ENCODE data around the gene AKAIN1. TPM values are rescaled to one million over a fixed set of nuclear protein-coding genes. Genes with fewer than 3 reads are reported as not detected.

Gene AKAIN1
- polyA plus RNA-seq, 4 donors, result 0.34 TPM; not detected in 3

DNA sequence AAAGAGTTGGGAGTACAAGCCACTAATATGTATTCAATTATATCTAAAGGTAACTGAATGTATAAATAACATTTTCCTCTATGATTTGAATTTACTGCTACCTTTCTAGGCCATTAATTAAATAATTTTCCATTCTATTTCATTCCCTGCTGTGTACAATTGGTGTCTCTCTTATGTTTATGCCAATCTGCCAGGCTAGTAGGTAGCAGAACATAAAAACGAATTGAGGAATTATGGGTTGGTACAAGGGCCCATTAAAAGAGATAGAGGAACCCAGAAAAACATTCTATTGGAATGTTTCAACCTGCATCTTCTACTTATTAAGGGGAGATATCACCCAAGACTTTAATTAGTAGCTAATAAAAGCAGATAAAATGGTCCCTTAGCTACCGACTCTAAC lies 32.2 kb downstream of the AKAIN1 start:
- no peak for DNase-seq (ENCODE audit: low read depth in 4 of 4, low spot score in 3 of 4)

DNA sequence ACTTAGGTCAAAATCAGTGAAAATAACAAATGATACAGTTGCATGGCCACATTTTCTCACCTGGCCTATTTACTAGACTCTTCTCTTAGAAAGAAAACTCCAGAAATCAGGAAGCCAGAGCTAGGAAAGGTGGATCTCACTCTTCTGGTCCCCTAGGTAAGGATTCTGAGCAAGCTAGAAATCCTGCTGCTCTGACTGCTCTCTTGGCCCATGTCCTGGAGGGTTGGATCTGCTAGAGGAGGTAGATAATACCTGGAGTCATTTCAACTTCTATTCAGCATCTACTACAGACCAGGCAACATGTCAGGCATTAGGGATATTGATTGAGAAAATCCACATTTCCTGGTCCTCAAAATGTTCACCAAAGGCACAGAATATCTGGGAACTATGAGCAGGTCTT lies 34.9 kb downstream of the AKAIN1 start:
- DNase-seq (ENCODE audit: low read depth in 4 of 4, low spot score in 3 of 4), result no peak

GRCh38 chr18:5159080-5159479 lies 38.0 kb downstream of the AKAIN1 start:
- no peak for DNase-seq (ENCODE audit: low read depth in 4 of 4, low spot score in 3 of 4)

DNA sequence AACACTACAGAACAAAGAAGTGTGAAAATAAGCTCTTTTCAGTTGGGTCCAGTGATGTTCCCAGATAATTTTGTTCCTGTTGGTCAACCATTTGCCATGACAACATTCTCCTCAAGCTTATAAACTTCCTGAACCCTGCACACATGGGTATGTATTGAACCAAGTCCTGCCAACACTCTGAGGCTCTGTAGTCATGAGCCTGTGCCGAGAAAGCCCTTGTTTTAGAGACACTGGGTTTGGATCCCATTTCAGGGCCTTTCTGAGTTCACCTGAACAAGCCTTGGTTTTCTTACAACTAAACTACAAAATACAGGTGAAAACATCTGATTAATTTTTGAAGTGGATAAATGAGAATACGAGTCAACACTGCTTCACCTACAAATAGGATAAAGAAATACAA lies 38.5 kb downstream of the AKAIN1 start:
- no peak for DNase-seq (ENCODE audit: low read depth in 4 of 4, low spot score in 3 of 4)

GRCh38 chr18:5158172-5158571 lies 38.9 kb downstream of the AKAIN1 start:
- DNase-seq (ENCODE audit: low read depth in 4 of 4, low spot score in 3 of 4), result no peak

GRCh38 chr18:5155907-5156287 lies 41.2 kb downstream of the AKAIN1 start:
- DNase-seq (ENCODE audit: low read depth in 4 of 4, low spot score in 3 of 4), result no peak

GRCh38 chr18:5155218-5155906 lies 41.7 kb downstream of the AKAIN1 start:
- no peak for DNase-seq (ENCODE audit: low read depth in 4 of 4, low spot score in 3 of 4)

DNA sequence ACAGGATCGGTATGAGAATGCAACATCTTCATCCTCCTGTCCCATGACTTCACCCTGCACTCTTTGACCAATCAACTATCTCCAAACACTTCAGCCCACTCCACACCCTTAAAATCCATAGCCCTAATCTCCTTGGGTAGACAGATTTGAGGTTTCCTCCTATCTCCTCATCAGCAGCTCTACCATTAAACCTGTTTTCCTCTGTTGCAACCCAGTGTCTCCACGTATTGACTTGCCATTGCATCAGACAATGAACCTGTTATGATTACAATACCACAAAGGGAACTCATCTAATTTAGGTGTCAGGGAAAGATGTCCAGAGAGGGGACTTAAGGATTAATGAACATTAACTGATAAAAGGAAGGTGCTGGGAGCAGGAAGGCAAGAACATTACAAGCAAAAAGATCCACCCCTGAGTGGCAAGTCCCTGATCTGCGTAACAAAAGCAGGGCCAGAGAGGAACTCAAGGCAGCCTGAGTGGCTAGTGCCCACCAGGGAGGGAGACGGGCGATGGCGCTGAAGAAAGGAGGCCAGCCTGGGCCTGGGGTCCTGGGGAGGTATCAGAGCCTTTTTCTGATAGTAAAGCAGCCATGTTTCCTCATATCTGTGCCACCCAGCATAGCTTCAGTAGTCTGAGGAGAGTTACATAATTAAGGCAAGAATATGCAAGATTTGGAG lies 44.6 kb downstream of the AKAIN1 start:
- no peak for DNase-seq (ENCODE audit: low read depth in 4 of 4, low spot score in 3 of 4)

DNA sequence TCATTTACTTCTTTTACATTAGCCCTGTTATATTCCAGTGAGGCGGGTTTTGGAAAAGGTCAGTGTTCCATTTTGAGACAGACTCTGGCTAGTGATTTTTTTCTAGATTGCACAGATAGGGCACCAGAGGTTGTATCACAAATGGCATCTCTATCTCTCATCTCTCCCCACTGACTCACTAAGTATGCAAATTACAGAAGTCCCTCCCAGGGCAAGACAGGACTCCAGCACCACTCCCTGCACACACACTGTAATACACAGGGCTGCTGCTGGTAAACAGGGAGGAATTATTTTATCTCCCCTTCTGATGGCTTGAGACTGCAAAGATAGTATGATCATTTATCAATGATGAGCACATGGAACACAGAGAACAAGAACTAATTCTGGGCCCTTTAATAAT lies 46.2 kb downstream of the AKAIN1 start:
- DNase-seq (ENCODE audit: low read depth in 4 of 4, low spot score in 3 of 4), result no peak

GRCh38 chr18:5146093-5146492 lies 51.0 kb downstream of the AKAIN1 start:
- DNase-seq (ENCODE audit: low read depth in 4 of 4, low spot score in 3 of 4), result no peak

DNA sequence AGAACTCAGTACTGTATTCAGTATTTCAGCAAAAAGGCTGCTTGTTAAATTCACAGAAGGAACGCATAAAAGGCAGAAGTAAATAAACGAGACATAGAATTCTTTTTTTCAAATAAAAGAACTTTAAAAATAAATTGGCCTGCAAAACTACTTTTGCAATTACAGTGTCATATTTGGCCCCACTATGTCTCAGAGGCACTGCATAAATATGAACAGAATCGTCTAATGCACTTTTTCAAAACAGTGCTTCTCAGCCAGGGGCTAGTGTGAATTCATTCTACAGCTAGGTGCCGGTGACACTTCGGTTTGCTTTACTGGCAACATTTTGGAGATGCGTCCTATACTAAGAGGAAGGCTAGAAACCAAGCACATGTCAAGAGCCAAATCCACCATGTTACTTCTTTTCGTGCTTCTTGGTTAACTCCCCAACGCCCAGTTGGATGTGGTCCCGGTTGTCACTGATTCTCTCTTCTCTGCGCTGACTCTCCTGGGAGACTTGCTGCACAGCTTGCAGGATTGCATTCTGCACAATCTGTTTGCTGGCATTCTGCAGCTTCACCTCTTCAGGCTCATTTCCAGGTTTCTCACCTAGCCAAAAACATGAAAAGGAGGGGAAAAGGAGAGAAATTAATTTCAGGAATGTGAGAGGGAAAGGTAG lies 51.8 kb downstream of the AKAIN1 start:
- no peak for DNase-seq (ENCODE audit: low read depth in 4 of 4, low spot score in 3 of 4)

GRCh38 chr18:5144629-5145028 lies 52.4 kb downstream of the AKAIN1 start:
- DNase-seq (ENCODE audit: low read depth in 4 of 4, low spot score in 3 of 4), result no peak

GRCh38 chr18:5142859-5143258 lies 54.2 kb downstream of the AKAIN1 start:
- DNase-seq (ENCODE audit: low read depth in 4 of 4, low spot score in 3 of 4), result no peak

DNA sequence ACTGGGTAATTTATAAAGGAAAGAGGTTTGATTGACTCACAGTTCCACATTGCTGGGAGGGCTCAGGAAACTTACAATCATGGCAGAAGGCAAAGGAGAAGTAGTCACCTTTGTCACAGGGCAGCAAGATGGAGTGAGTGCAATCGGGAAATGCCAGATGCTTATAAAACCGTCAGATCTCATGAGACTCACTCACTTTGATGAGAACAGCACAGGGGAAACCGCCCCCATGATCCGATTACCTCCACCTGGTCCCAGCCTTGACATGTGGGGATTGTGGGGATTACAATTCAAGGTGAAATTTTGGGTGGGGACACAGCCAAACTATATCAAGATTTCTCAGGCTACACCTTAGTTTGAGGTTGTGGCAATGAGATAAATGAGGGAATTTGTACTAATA lies 54.9 kb downstream of the AKAIN1 start:
- no peak for DNase-seq (ENCODE audit: low read depth in 4 of 4, low spot score in 3 of 4)

- DNase-seq (ENCODE audit: low read depth in 4 of 4, low spot score in 3 of 4), result no peak
Observed at GRCh38 chr18:5137261-5137660, 59.8 kb downstream of the AKAIN1 start.

GRCh38 chr18:5132987-5133386 lies 64.1 kb downstream of the AKAIN1 start:
- no peak for DNase-seq (ENCODE audit: low read depth in 4 of 4, low spot score in 3 of 4)

- DNase-seq (ENCODE audit: low read depth in 4 of 4, low spot score in 3 of 4), result no peak
Observed at GRCh38 chr18:5122272-5122671, 74.8 kb downstream of the AKAIN1 start.

DNA sequence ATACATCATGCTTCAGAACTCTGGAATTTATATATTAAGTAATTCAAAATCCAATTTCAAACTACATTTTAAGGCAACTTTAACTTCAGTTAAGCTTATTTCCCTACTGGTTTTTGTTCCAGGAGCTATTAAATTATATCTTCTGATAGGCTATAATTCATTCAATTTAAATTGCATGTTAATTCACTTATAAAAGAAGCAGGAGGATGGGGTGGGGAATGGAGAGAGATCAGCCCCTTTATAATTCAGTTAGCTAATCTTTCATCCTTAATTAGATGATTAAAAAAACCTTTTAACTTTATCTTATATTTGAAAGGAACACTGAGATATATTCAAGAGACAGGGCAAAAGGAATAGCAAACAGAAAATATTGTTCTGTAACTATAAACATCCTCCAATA lies 86.8 kb downstream of the AKAIN1 start:
- no peak for DNase-seq (ENCODE audit: low read depth in 4 of 4, low spot score in 3 of 4)

GRCh38 chr18:5107988-5108387 lies 89.1 kb downstream of the AKAIN1 start:
- DNase-seq (ENCODE audit: low read depth in 4 of 4, low spot score in 3 of 4), result no peak

DNA sequence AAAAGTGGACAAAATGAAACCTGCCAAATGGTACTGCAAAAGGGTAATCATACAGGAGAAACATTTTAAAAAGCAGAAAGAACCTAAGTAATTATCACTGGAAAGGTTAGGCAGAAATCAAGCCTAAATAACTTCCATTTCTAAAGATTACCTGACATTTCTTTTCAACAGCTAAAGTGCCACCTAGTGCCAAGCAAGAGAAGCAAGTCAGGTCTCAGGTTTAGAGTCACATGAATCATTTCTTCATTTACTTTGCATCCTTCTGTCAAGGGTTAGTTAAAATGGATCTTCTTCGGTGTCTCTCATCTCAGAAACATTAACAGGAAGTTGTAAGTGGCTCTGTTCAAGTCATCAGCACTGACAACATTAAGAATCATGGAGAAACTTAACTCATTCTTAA lies 90.3 kb downstream of the AKAIN1 start:
- no peak for DNase-seq (ENCODE audit: low read depth in 4 of 4, low spot score in 3 of 4)

- DNase-seq (ENCODE audit: low read depth in 4 of 4, low spot score in 3 of 4), result no peak
Observed at GRCh38 chr18:5104246-5104645, 92.8 kb downstream of the AKAIN1 start.

DNA sequence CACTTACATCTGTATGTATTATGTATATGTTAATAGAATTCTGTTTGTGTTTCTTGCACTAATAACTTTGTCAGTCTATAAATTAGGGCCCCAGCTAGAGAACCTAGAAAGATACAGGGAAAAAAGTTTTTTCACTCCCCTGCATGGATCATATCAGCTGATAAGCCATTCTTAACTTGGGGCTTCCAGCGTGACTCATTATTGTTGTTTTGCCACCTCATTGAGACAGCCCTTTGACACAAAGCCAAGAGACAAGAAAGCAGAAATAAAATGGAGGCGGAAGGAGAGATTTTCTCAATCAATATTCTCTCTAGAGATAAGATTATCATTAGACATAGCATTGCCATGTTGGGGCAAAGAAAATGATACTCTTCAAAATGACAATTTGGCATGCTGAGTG lies 93.4 kb downstream of the AKAIN1 start:
- DNase-seq (ENCODE audit: low read depth in 4 of 4, low spot score in 3 of 4), result no peak

Data from right renal pelvis (tissue), 4 donors.